ENCODE results near the gene PLEKHM1.
A peak's percentile ranks its signal among the peaks of the same experiment; 100 is the strongest.
"Not testable (repeated sequence)": the region's sequence is repeated elsewhere in the genome, so short reads cannot be mapped to it uniquely, and the experiment has no call there.

The PLEKHM1 gene

GRCh38 chr17:45490615-45491433 lies at the start of gene PLEKHM1:
TSS of gene PLEKHM1 (minus strand) at chr17:45490721. CDS start at chr17:45482484, 8,237 bp downstream.
- peak; percentile 71 to 81 for DNase-seq

- not testable (repeated sequence) for DNase-seq
These were observed 47.6 kb upstream of the PLEKHM1 start for GRCh38 chr17:45538168-45538567.

- DNase-seq: not testable (repeated sequence)
These were observed 15.6 kb upstream of the PLEKHM1 start for GRCh38 chr17:45506072-45506471.

GRCh38 chr17:45505183-45505582 lies 14.7 kb upstream of the PLEKHM1 start:
- not testable (repeated sequence) for DNase-seq

- DNase-seq: not testable (repeated sequence)
These were observed 10.7 kb upstream of the PLEKHM1 start for GRCh38 chr17:45501092-45501707.

GRCh38 chr17:45500478-45500877 lies 10.0 kb upstream of the PLEKHM1 start:
- not testable (repeated sequence) for DNase-seq

GRCh38 chr17:45499208-45499607 lies 8.7 kb upstream of the PLEKHM1 start:
- not testable (repeated sequence) for DNase-seq

- DNase-seq: not testable (repeated sequence)
These were observed 7.9 kb upstream of the PLEKHM1 start for GRCh38 chr17:45498377-45498776.

- DNase-seq: not testable (repeated sequence)
These were observed 6.9 kb upstream of the PLEKHM1 start for GRCh38 chr17:45497449-45497848.

GRCh38 chr17:45496507-45496906 lies 6.0 kb upstream of the PLEKHM1 start:
- DNase-seq: not testable (repeated sequence)

- DNase-seq: not testable (repeated sequence)
These were observed 4.0 kb upstream of the PLEKHM1 start for GRCh38 chr17:45494556-45494955.

- not testable (repeated sequence) for DNase-seq
These were observed 1.6 kb upstream of the PLEKHM1 start for GRCh38 chr17:45492156-45492555.

- not testable (repeated sequence) for DNase-seq
These were observed 323 bp downstream of the PLEKHM1 start for GRCh38 chr17:45490198-45490597.

- not testable (repeated sequence) for DNase-seq
These were observed 2.8 kb downstream of the PLEKHM1 start for GRCh38 chr17:45487704-45488103.

GRCh38 chr17:45483591-45484216 lies 6.8 kb downstream of the PLEKHM1 start:
- DNase-seq: not testable (repeated sequence)

GRCh38 chr17:45483177-45483576 lies 7.3 kb downstream of the PLEKHM1 start:
- DNase-seq: not testable (repeated sequence)

- not testable (repeated sequence) for DNase-seq
These were observed 8.2 kb downstream of the PLEKHM1 start for GRCh38 chr17:45482317-45482716.

- not testable (repeated sequence) for DNase-seq
These were observed 15.1 kb downstream of the PLEKHM1 start for GRCh38 chr17:45475436-45475835.

- DNase-seq: not testable (repeated sequence)
These were observed 18.3 kb downstream of the PLEKHM1 start for GRCh38 chr17:45472249-45472648.

GRCh38 chr17:45469204-45469563 lies 21.3 kb downstream of the PLEKHM1 start:
- DNase-seq: not testable (repeated sequence)

- DNase-seq: not testable (repeated sequence)
These were observed 22.0 kb downstream of the PLEKHM1 start for GRCh38 chr17:45468293-45469203.

Measured in stimulated activated CD4-positive, alpha-beta T cell treated with anti-CD3 and anti-CD28 coated beads, Interleukin-2, amount 100 ng/mL, for 48 hours (primary cell).